Measurements from ENCODE around the gene ITGA2.

GRCh38 chr5:53109443-53110127 lies 120.4 kb downstream of the ITGA2 start, which contains the start of gene MOCS2:
- TF ChIP-seq EZH2 (IDR thresholded peaks at IDR 0.05; ENCODE audit: borderline replicate concordance, low read depth, low read length) (no peak), POLR2A (conservative IDR thresholded peaks at IDR 0.05) (peak; percentile 88), CHD2 (IDR thresholded peaks at IDR 0.05; ENCODE audit: low read depth, low read length) (no peak), MAX (CRISPR knock-in tag; IDR thresholded peaks at IDR 0.05) (peak; percentile 39; the same call in 1 of the 2 replicates), LARP7 (IDR thresholded peaks at IDR 0.05) (no peak), NR4A1 (CRISPR knock-in tag; IDR thresholded peaks at IDR 0.05) (0 out of 2 replicates have a peak, but pooled peaks have one; percentile 5), NR4A1 (tag; IDR thresholded peaks at IDR 0.05) (no peak), ETV5 (CRISPR knock-in tag; IDR thresholded peaks at IDR 0.05; ENCODE audit: low read depth) (no peak), HEY1 (CRISPR knock-in tag; IDR thresholded peaks at IDR 0.05; ENCODE audit: borderline replicate concordance) (no peak), CHD4 (IDR thresholded peaks at IDR 0.05; ENCODE audit: insufficient read depth, insufficient replicate concordance, low read depth, low read length, poor library complexity, severe bottlenecking) (no peak), PCBP1 (IDR thresholded peaks at IDR 0.05; ENCODE audit: low read depth, low read length, poor library complexity, severe bottlenecking) (no peak)
- TF ChIP-seq, protein P1, sequence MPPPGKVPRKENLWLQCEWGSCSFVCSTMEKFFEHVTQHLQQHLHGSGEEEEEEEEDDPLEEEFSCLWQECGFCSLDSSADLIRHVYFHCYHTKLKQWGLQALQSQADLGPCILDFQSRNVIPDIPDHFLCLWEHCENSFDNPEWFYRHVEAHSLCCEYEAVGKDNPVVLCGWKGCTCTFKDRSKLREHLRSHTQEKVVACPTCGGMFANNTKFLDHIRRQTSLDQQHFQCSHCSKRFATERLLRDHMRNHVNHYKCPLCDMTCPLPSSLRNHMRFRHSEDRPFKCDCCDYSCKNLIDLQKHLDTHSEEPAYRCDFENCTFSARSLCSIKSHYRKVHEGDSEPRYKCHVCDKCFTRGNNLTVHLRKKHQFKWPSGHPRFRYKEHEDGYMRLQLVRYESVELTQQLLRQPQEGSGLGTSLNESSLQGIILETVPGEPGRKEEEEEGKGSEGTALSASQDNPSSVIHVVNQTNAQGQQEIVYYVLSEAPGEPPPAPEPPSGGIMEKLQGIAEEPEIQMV (tag; conservative IDR thresholded peaks at IDR 0.05; ENCODE audit: low read depth): no peak

All from K562 (cell line).